ENCODE results near the gene KCMF1. TPM values are rescaled to one million over a fixed set of nuclear protein-coding genes. Genes with fewer than 3 reads are reported as not detected.

KCMF1 gene
- polyA plus RNA-seq, 1 donor (not counting 4 experiments of a cell fraction or from before 2014, with no cell fraction given): 111 TPM

DNA sequence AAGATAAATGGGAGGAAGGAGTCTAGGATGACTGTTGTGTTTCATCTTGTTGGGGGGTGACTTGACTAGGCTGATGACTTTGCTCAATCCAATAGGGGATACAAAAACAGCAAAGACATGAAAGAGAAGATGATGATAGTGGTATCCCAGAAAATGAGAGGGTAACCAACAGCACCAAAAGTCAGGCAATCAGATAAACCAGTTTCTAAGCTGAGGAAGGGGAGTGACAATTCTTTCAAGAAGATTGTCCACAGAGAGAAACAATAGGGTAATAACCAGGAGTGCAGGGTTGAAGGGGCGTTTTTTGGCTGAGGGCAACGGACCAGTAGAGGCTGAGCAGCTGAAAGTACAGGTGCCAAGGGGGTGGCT lies 7.7 kb upstream of the KCMF1 start:
- H3K4me2 ChIP-seq (ENCODE audit: control insufficient read depth, extremely low read depth, insufficient read depth, low read depth, low read length): no peak overlapping the region
- dilution Hi-C loops (cut with MboI; ENCODE audit: extremely low pct_ligation_motif_present, low sequenced_read_pairs): no loop called here
- no peak for FAIRE-seq
- H3K79me2 ChIP-seq (ENCODE audit: control insufficient read depth, insufficient read depth, low read length): peaks cover 34% of the 10 kb centered on the region
- DNase-seq (ENCODE audit: low read depth, low spot score): no peak
- no peaks in the 10 kb centered on the region for H3K9me1 ChIP-seq (ENCODE audit: control insufficient read depth, extremely low read depth, insufficient read depth, low read length)
- H3K4me3 ChIP-seq (ENCODE audit: control insufficient read depth in 2 of 3, extremely low read depth in 1 of 3, insufficient read depth in 2 of 3, low read depth in 1 of 3, low read length in 3 of 3): no peak overlapping the region
- no peak overlapping the region for H3K9ac ChIP-seq (ENCODE audit: control insufficient read depth, extremely low read depth, insufficient read depth, low read length)
- no peaks in the 10 kb centered on the region for H3K9me3 ChIP-seq (ENCODE audit: control insufficient read depth, low read depth, low read length)
- no peaks in the 10 kb centered on the region for H3K27me3 ChIP-seq (ENCODE audit: control insufficient read depth, extremely low read depth, insufficient read depth, low read length)
- peaks cover 21% of the 10 kb centered on the region for H3K4me1 ChIP-seq (ENCODE audit: control insufficient read depth, extremely low read depth, insufficient read depth, low read length)
- H4K20me1 ChIP-seq (ENCODE audit: control insufficient read depth, extremely low read depth, insufficient read depth, low read length): no peaks in the 10 kb centered on the region
- H2AFZ ChIP-seq (ENCODE audit: control insufficient read depth, low read length): no peak overlapping the region
- TF ChIP-seq EZH2 (IDR thresholded peaks at IDR 0.05; ENCODE audit: low read length): no peak
- TF ChIP-seq, protein P1, sequence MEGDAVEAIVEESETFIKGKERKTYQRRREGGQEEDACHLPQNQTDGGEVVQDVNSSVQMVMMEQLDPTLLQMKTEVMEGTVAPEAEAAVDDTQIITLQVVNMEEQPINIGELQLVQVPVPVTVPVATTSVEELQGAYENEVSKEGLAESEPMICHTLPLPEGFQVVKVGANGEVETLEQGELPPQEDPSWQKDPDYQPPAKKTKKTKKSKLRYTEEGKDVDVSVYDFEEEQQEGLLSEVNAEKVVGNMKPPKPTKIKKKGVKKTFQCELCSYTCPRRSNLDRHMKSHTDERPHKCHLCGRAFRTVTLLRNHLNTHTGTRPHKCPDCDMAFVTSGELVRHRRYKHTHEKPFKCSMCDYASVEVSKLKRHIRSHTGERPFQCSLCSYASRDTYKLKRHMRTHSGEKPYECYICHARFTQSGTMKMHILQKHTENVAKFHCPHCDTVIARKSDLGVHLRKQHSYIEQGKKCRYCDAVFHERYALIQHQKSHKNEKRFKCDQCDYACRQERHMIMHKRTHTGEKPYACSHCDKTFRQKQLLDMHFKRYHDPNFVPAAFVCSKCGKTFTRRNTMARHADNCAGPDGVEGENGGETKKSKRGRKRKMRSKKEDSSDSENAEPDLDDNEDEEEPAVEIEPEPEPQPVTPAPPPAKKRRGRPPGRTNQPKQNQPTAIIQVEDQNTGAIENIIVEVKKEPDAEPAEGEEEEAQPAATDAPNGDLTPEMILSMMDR (optimal IDR thresholded peaks at IDR 0.05 in 1 of 3, IDR thresholded peaks at IDR 0.05 in 1 of 3, conservative IDR thresholded peaks at IDR 0.05 in 1 of 3; ENCODE audit: extremely low read depth in 1 of 3, insufficient read depth in 2 of 3, low read length in 3 of 3): no peak
- peaks cover 2 to 8% of the 10 kb centered on the region in 2 experiments for H3K36me3 ChIP-seq (ENCODE audit: control insufficient read depth in 2 of 2, extremely low read depth in 1 of 2, insufficient read depth in 2 of 2, low read length in 2 of 2)
- no peak overlapping the region for H3K27ac ChIP-seq (ENCODE audit: control insufficient read depth, insufficient read depth, low read length)

DNA sequence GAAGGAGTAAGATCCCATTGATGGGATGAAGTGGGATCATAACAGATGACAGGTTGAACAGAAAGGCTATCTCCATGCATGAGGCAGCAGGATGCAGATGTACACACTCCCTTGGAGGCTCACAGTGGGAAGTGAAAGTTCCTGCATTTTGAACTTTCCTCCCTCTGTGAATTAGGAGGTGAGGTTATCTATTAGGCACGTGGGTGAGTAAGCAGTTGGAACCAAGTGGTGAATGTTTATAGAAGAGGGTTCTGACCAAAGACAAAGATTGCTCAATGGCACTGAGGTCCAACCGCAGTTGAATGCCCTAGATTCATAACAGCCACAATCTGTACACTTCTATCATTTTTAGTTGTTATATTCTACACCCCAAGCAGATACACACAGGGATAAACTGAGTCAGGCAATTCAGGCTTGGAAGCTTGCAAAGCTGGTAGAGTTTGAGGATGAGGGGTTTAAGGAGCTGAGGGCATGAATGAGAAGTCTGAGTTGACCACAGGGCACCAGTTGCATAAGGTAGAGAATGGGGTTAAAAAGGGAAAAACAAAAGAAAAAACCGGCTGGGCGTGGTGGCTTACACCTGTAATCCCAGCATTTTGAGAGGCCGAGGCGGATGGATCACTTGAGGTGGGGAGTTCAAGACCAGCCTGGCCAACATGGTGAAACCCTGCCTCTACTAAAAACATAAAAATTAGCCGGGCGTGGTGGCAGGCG lies 7.1 kb upstream of the KCMF1 start:
- Histone ChIP-seq H2AFZ (ENCODE audit: control insufficient read depth, low read length) (no peak overlapping the region), H3K9ac (ENCODE audit: control insufficient read depth, extremely low read depth, insufficient read depth, low read length) (no peak overlapping the region), H3K4me3 (ENCODE audit: control insufficient read depth in 2 of 3, extremely low read depth in 1 of 3, insufficient read depth in 2 of 3, low read depth in 1 of 3, low read length in 3 of 3) (no peak overlapping the region), H3K79me2 (ENCODE audit: control insufficient read depth, insufficient read depth, low read length) (peaks cover 39% of the 10 kb centered on the region), H3K4me2 (ENCODE audit: control insufficient read depth, extremely low read depth, insufficient read depth, low read depth, low read length) (no peak overlapping the region), H3K9me3 (ENCODE audit: control insufficient read depth, low read depth, low read length) (no peaks in the 10 kb centered on the region), H3K36me3 (ENCODE audit: control insufficient read depth in 2 of 2, extremely low read depth in 1 of 2, insufficient read depth in 2 of 2, low read length in 2 of 2) (peaks cover 2 to 8% of the 10 kb centered on the region in 2 experiments), H3K4me1 (ENCODE audit: control insufficient read depth, extremely low read depth, insufficient read depth, low read length) (peaks cover 16% of the 10 kb centered on the region), H3K27me3 (ENCODE audit: control insufficient read depth, extremely low read depth, insufficient read depth, low read length) (no peaks in the 10 kb centered on the region), H3K9me1 (ENCODE audit: control insufficient read depth, extremely low read depth, insufficient read depth, low read length) (no peaks in the 10 kb centered on the region), H4K20me1 (ENCODE audit: control insufficient read depth, extremely low read depth, insufficient read depth, low read length) (no peaks in the 10 kb centered on the region), H3K27ac (ENCODE audit: control insufficient read depth, insufficient read depth, low read length) (no peak overlapping the region)
- no peak for FAIRE-seq
- TF ChIP-seq, protein P1 (optimal IDR thresholded peaks at IDR 0.05 in 1 of 3, IDR thresholded peaks at IDR 0.05 in 1 of 3, conservative IDR thresholded peaks at IDR 0.05 in 1 of 3; ENCODE audit: extremely low read depth in 1 of 3, insufficient read depth in 2 of 3, low read length in 3 of 3): no peak
- no peak for TF ChIP-seq EZH2 (IDR thresholded peaks at IDR 0.05; ENCODE audit: low read length)
- dilution Hi-C loops (cut with MboI; ENCODE audit: extremely low pct_ligation_motif_present, low sequenced_read_pairs): no loop called here
- no peak for DNase-seq (ENCODE audit: low read depth, low spot score)
